Activated CD4-positive, alpha-beta T cell treated with anti-CD3 and anti-CD28 coated beads, Interleukin-2, amount 50 U/mL, for 1 hour (primary cell): ENCODE results near the gene IL15RA.
"Not testable (repeated sequence)": the region's sequence is repeated elsewhere in the genome, so short reads cannot be mapped to it uniquely, and the experiment has no call there.

Experiments used
- DNase-seq: peaks from one replicate; pipeline ENCODE4 v3.0.0-alpha.2; 2020

IL15RA gene

GRCh38 chr10:5919568-5919967 lies 57.8 kb downstream of the IL15RA start:
- no peak for DNase-seq

DNA sequence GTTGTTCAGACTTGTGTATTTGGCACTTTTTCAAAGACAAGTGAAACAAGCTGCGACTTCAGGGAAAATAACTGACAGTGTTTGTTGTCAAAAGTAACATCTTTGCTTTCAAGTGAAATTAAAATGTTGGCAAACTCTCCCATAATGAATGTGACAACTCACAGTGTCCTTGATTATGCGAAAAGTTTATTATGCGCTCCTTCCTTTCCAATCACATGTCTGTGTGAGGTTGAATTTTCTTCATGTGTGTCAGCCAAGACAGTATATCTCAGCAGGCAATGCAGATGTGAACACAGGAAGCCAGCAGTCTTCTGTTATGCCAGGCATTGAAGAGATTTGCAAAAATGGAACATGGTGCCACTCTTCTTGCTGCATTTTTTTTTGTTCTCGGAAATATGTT lies 58.6 kb downstream of the IL15RA start:
- no peak for DNase-seq

DNA sequence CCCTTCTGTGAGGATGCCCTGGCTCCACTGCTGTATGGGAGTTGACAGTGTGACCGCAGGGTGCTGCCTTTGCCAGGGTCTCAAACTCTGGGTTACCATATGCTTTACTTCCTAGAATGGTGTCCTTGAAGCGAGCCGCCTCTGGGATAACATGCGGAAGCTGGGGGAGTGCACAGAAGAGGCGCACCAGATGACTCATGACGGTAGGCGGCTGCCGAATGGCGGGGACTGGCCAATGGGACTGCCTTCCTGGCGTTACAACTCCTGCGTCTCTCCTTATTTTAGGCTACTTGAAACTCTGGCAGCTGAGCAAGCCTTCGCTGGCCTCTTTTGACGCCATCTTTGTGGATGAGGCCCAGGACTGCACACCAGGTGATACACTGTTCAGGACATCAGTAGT lies 60.0 kb downstream of the IL15RA start:
- DNase-seq = no peak

DNA sequence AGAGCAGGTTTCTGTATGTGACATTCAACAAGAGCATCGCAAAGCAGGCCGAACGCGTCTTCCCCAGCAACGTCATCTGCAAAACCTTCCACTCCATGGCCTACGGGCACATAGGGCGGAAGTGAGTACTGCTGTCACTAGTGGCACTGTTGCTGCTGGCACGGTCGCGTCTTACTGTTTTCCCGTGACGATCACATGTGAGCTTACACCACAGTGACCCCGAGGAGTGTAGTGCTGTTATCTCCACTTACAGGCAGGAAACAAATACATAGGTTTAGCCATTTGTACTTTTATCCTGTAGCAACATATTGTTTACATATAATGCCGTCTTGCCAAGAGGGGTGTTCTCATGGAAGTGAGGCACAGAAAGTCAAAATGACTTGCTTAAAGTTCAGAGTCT lies 61.9 kb downstream of the IL15RA start:
- DNase-seq = no peak

GRCh38 chr10:5913736-5914135 lies 63.6 kb downstream of the IL15RA start:
- DNase-seq = no peak

DNA sequence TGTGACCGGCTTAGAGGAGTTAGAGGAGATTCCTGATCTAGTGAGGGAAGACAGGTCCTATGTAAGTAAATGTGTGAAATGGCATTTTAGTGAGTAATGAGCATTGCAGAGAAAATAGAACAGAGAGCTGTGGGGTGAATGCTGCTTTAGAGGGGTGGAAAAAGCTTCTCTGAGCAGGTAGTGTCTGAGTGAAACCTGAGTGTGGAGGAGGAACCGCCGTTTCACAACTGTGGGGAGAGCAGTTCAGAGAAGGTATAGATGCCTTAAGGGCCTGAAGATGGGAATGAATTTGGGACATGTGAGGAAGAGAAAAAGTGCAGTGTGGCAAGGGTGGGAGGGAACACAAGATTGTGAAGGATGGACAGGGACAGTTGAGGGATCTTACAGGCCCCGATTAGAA lies 65.7 kb downstream of the IL15RA start:
- DNase-seq = no peak

DNA sequence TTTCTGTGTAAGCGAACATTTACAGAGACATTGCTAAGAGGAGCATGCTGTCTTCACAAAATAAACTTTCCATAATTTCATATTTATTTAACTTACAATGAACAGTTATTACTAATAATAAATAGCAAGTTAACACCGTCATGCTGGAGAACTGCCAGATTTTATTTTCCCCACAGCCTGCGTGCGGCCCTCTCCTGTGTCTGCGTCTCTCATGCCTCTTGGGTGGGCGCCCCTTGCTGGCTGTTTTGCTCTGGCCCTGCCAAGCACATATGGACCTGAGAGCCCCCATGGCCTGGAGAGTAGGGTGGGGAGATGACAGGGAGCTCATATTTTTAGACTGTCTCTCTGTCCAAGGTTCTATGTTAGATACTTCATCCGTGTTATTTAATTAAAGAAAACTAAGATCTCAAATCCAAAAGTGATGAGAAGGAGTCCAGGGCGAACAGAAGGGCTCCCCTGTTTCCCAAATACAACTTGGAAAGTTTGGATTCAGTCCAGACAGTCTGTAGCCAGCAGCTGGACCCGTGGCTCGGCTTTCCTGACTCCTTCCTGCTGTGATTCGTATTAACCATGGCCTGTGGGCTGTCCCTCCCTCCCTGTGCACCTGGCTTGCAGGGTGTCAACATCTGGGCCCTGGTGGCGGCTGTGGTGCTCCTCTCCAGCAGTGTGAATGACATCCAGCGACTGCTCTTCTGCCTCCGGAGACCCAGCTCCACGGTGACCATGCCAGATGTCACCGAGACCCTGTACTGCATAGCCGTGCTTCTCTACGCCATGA lies 66.8 kb downstream of the IL15RA start:
- DNase-seq = no peak

- not testable (repeated sequence) for DNase-seq
Measured at GRCh38 chr10:5908676-5909075, 68.7 kb downstream of the IL15RA start.

DNA sequence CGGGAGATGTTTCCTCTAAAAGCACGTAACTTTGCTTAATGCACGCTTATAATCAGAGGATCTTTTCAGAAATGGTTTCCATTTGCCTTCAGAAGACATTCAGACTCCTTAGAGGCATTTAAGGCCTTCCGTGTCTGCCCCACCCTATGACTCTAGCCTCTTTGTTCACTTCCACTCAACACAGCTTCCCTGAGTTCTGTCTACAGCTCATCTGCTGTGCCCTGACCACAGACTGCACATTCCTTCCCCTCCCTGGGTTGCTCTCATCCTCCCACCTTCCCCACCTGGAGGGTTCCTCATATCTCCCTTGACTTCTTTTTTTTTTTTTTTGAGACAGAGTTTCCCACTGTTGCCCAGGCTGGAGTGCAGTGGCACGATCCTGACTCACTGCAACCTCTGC lies 70.7 kb downstream of the IL15RA start:
- no peak for DNase-seq

DNA sequence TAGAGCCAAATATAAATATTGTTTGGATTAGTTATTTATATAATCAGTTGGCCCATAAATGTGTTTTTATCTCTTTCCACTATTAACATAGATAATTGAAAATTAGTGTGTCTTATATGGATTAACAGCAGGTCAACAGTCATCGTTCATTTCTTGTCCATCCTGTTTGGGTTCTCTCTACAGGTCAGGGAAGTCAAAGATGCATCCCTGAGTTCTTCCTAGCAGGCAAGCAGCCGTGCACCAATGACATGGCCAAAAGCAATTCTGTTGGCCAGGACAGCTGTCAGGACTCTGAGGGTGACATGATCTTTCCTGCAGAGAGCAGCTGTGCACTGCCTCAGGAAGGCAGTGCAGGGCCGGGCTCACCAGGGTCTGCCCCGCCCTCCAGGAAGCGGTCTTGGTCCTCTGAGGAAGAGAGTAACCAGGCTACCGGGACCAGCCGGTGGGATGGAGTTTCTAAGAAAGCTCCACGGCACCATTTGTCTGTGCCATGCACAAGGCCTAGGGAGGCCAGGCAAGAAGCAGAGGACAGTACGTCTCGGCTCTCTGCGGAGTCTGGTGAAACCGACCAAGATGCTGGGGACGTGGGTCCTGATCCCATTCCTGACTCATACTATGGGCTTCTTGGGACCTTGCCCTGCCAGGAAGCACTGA lies 71.4 kb downstream of the IL15RA start:
- DNase-seq = no peak

GRCh38 chr10:5904227-5904626 lies 73.1 kb downstream of the IL15RA start:
- no peak for DNase-seq

DNA sequence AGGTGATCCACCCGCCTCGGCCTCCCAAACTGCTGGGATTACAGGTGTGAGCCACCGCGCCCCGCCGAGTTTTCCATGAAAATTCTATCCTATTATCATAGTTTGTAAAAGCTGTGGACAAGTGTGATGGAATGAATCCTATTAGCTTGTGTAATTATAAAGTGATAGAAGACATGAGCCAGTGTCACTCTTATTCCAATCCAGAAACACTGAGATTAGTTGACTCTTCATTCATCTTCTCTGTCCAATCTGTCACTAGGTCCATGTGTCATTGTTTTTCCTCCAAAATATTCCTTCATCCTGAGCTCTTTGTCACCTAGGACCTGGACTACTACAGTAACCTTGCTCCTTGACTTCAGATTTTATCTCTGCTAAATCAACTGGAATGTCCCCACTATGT lies 73.8 kb downstream of the IL15RA start:
- no peak for DNase-seq

DNA sequence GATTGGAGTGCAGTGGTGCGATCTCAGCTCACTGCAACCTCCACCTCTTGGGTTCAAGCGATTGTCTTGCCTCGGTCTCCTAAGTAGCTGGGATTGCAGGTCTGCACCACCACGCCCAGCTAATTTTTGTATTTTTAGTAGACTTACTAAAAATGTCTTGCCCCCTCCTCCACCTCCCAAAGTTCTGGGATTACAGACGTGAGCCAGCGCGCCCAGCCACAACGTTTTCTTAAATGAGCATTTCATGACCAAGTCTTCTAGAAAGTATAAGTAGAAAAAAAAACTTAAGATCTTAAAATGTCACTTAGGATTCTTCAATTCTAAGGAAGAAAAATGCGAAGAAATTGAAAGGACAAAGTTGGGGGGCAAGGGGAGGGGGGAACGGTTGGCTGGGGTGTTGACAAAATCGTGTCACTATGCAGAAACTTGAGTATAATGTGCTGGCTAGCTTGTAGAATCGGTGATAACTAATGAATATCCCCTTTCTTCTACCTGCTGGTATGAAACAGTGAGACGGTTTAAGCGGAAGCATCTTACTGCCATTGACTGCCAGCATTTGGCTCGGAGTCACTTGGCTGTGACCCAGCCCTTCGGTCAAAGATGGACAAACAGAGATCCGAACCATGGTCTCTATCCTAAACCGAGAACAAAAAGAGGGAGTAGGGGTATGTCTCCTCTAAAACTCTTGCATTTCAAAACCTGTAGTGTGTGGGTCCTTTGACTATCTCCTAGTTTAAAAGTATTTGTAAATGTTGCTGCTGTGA lies 74.7 kb downstream of the IL15RA start:
- DNase-seq = no peak
